GM12878 (cell line): ENCODE data around the gene AP4E1. TPM values are rescaled to one million over a fixed set of nuclear protein-coding genes. Genes with fewer than 3 reads are reported as not detected.

Experiments used
- BMI1 ChIP-seq: fragments of 450-650 bp; IDR thresholded peaks from 2 replicates; pipeline ENCODE4 v1.6.1; 2016; ENCODE audit warnings: mild to moderate bottlenecking, moderate library complexity, borderline replicate concordance
- BRCA1 ChIP-seq: IDR thresholded peaks from 2 replicates; pipeline ENCODE4 v1.6.1; 2011; ENCODE audit warnings: low read depth, low read length, improper control_type of control experiment
- EP300 ChIP-seq, 2 experiments: fragments of 150-350 bp in 1 of 2; IDR thresholded peaks; 2 replicates each; pipeline ENCODE4 v1.6.1; 2011 to 2012; ENCODE audit warnings: low read depth in 2 of 2, low read length in 2 of 2, borderline replicate concordance in 1 of 2, improper control_type of control experiment in 1 of 2, inconsistent platforms in 1 of 2; ENCODE audit not compliant: control insufficient read depth in 1 of 2
- GATAD2B ChIP-seq: fragments of 450-650 bp; conservative IDR thresholded peaks from 2 replicates; pipeline ENCODE4 v1.6.1; 2017; ENCODE audit warnings: low read depth, mild to moderate bottlenecking, moderate library complexity
- IKZF2 ChIP-seq, 2 experiments: fragments of 450-650 bp; IDR thresholded peaks; 2 replicates each; pipeline ENCODE4 v1.6.1; 2017; ENCODE audit warnings: mild to moderate bottlenecking in 2 of 2, moderate library complexity in 2 of 2
- NFXL1 ChIP-seq: fragments of 450-650 bp; IDR thresholded peaks from 2 replicates; pipeline ENCODE4 v1.6.1; 2017; ENCODE audit warnings: antibody characterized with exemption, mild to moderate bottlenecking, borderline replicate concordance
- POLR2AphosphoS2 ChIP-seq: IDR thresholded peaks from 2 replicates; pipeline ENCODE4 v1.6.1; 2011; ENCODE audit warnings: low read depth, mild to moderate bottlenecking, low read length, improper control_type of control experiment, moderate library complexity
- SMAD1 ChIP-seq: fragments of 450-650 bp; IDR thresholded peaks from 2 replicates; pipeline ENCODE4 v1.6.1; 2018; ENCODE audit warnings: mild to moderate bottlenecking, low read depth; ENCODE audit not compliant: partially characterized antibody
- STAT3 ChIP-seq: IDR thresholded peaks from 2 replicates; pipeline ENCODE4 v1.6.1; 2011; ENCODE audit warnings: low read depth, low read length, improper control_type of control experiment
- YBX1 ChIP-seq: fragments of 450-650 bp; IDR thresholded peaks from 2 replicates; pipeline ENCODE4 v1.6.1; 2016; ENCODE audit warnings: antibody characterized with exemption
- YY1 ChIP-seq: IDR thresholded peaks from 2 replicates; pipeline ENCODE4 v1.6.1; 2011; ENCODE audit warnings: low read depth, mild to moderate bottlenecking, low read length
- polyA plus RNA-seq, 11 experiments: library from polyadenylated mRNA; depleted of rRNA in 4 of 11; unstranded in 6 of 11; stranded (reverse) in 5 of 11; fragments of >200 nt; fragmentation: Nextera tagmentation in 4 of 11; fragmentation: Illumina TruSeq in 1 of 11; extraction: Ambion mirVana in 4 of 11; extraction: Trizol in 1 of 11; gene quantifications; 1 replicate in 1 of 11; 2 replicates in 10 of 11; pipeline versions ENCODE4 v1.2.1 to v1.2.3, GENCODE V29; 2011 to 2016; ENCODE audit warnings: inconsistent platforms in 2 of 11, missing spikeins in 2 of 11, low read depth in 1 of 11
- total RNA-seq, 4 experiments: library from RNA; depleted of rRNA in 3 of 4; stranded (reverse); fragments of >200 nt in 3 of 4; fragmentation: Illumina TruSeq in 1 of 4; extraction: Trizol in 1 of 4; gene quantifications; 2 replicates each; pipeline versions ENCODE4 v1.2.1 to v1.2.3, GENCODE V29; 2013 to 2021
- TF ChIP-seq, protein P1 (sequence below): fragments of 450-650 bp; formaldehyde crosslinking; IDR thresholded peaks from 2 replicates; pipeline ENCODE4 v1.5.0; 2022; ENCODE audit warnings: mild to moderate bottlenecking, missing genetic modification characterization
- TF ChIP-seq, protein P2 (sequence below), 3 experiments: IDR thresholded peaks in 2 of 3; conservative IDR thresholded peaks in 1 of 3; 2 replicates each; pipeline ENCODE4 v1.5.1; 2011; ENCODE audit warnings: low read depth in 3 of 3, low read length in 3 of 3, mild to moderate bottlenecking in 3 of 3, control low read depth in 2 of 3, moderate library complexity in 2 of 3, inconsistent platforms in 1 of 3, mixed read lengths in 1 of 3; ENCODE audit not compliant: control insufficient read depth in 2 of 3, insufficient read depth in 1 of 3; ENCODE audit errors: extremely low read depth in 1 of 3
- TF ChIP-seq, protein P3 (sequence below): fragments of 450-650 bp; formaldehyde crosslinking; IDR thresholded peaks from 2 replicates; pipeline ENCODE4 v1.4.0; 2020; ENCODE audit warnings: mild to moderate bottlenecking, moderate library complexity
- TF ChIP-seq, protein P4 (sequence below): fragments of 150-350 bp; IDR thresholded peaks from 2 replicates; pipeline ENCODE4 v1.6.1; 2016; ENCODE audit warnings: low read depth, low read length

AP4E1 gene
- total and polyA plus RNA-seq, 10 of the 15 experiments (the other 5 are each of a cell fraction or from before 2014, with no cell fraction given): 1.2 to 11.4 (median 6.7) TPM

DNA sequence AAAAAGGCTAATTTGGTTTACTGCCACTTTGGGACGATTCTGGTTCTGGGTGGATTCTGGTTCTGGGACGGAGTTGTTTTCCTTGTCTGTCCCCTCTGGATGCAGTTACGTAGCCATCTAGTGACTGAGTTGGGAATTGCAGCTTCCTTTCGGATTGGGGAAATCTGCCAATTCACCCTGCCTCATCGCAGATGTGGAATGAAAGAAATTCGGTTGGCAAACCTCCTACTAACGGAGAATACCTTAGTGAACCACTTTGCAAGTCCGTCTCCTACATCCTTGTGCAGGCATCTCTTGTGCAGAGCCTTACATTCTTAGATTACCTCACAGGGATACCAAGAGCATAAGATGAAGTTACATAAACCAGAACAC, 31.5 kb upstream of the AP4E1 start (continued):
- TF ChIP-seq, protein P1, sequence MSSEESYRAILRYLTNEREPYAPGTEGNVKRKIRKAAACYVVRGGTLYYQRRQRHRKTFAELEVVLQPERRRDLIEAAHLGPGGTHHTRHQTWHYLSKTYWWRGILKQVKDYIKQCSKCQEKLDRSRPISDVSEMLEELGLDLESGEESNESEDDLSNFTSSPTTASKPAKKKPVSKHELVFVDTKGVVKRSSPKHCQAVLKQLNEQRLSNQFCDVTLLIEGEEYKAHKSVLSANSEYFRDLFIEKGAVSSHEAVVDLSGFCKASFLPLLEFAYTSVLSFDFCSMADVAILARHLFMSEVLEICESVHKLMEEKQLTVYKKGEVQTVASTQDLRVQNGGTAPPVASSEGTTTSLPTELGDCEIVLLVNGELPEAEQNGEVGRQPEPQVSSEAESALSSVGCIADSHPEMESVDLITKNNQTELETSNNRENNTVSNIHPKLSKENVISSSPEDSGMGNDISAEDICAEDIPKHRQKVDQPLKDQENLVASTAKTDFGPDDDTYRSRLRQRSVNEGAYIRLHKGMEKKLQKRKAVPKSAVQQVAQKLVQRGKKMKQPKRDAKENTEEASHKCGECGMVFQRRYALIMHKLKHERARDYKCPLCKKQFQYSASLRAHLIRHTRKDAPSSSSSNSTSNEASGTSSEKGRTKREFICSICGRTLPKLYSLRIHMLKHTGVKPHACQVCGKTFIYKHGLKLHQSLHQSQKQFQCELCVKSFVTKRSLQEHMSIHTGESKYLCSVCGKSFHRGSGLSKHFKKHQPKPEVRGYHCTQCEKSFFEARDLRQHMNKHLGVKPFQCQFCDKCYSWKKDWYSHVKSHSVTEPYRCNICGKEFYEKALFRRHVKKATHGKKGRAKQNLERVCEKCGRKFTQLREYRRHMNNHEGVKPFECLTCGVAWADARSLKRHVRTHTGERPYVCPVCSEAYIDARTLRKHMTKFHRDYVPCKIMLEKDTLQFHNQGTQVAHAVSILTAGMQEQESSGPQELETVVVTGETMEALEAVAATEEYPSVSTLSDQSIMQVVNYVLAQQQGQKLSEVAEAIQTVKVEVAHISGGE: no peak
- TF ChIP-seq GATAD2B: no peak
- TF ChIP-seq, protein P2, sequence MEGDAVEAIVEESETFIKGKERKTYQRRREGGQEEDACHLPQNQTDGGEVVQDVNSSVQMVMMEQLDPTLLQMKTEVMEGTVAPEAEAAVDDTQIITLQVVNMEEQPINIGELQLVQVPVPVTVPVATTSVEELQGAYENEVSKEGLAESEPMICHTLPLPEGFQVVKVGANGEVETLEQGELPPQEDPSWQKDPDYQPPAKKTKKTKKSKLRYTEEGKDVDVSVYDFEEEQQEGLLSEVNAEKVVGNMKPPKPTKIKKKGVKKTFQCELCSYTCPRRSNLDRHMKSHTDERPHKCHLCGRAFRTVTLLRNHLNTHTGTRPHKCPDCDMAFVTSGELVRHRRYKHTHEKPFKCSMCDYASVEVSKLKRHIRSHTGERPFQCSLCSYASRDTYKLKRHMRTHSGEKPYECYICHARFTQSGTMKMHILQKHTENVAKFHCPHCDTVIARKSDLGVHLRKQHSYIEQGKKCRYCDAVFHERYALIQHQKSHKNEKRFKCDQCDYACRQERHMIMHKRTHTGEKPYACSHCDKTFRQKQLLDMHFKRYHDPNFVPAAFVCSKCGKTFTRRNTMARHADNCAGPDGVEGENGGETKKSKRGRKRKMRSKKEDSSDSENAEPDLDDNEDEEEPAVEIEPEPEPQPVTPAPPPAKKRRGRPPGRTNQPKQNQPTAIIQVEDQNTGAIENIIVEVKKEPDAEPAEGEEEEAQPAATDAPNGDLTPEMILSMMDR (IDR thresholded peaks at IDR 0.05 in 2 of 3, conservative IDR thresholded peaks at IDR 0.05 in 1 of 3; ENCODE audit: control insufficient read depth in 2 of 3, extremely low read depth in 1 of 3, insufficient read depth in 1 of 3, low read depth in 3 of 3, low read length in 3 of 3): peak; percentile 95 to 99 (median 96)
- TF ChIP-seq, protein P3, sequence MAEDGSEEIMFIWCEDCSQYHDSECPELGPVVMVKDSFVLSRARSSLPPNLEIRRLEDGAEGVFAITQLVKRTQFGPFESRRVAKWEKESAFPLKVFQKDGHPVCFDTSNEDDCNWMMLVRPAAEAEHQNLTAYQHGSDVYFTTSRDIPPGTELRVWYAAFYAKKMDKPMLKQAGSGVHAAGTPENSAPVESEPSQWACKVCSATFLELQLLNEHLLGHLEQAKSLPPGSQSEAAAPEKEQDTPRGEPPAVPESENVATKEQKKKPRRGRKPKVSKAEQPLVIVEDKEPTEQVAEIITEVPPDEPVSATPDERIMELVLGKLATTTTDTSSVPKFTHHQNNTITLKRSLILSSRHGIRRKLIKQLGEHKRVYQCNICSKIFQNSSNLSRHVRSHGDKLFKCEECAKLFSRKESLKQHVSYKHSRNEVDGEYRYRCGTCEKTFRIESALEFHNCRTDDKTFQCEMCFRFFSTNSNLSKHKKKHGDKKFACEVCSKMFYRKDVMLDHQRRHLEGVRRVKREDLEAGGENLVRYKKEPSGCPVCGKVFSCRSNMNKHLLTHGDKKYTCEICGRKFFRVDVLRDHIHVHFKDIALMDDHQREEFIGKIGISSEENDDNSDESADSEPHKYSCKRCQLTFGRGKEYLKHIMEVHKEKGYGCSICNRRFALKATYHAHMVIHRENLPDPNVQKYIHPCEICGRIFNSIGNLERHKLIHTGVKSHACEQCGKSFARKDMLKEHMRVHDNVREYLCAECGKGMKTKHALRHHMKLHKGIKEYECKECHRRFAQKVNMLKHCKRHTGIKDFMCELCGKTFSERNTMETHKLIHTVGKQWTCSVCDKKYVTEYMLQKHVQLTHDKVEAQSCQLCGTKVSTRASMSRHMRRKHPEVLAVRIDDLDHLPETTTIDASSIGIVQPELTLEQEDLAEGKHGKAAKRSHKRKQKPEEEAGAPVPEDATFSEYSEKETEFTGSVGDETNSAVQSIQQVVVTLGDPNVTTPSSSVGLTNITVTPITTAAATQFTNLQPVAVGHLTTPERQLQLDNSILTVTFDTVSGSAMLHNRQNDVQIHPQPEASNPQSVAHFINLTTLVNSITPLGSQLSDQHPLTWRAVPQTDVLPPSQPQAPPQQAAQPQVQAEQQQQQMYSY (CRISPR knock-in tag): no peak
- no peak for TF ChIP-seq BMI1
- TF ChIP-seq, protein P4, sequence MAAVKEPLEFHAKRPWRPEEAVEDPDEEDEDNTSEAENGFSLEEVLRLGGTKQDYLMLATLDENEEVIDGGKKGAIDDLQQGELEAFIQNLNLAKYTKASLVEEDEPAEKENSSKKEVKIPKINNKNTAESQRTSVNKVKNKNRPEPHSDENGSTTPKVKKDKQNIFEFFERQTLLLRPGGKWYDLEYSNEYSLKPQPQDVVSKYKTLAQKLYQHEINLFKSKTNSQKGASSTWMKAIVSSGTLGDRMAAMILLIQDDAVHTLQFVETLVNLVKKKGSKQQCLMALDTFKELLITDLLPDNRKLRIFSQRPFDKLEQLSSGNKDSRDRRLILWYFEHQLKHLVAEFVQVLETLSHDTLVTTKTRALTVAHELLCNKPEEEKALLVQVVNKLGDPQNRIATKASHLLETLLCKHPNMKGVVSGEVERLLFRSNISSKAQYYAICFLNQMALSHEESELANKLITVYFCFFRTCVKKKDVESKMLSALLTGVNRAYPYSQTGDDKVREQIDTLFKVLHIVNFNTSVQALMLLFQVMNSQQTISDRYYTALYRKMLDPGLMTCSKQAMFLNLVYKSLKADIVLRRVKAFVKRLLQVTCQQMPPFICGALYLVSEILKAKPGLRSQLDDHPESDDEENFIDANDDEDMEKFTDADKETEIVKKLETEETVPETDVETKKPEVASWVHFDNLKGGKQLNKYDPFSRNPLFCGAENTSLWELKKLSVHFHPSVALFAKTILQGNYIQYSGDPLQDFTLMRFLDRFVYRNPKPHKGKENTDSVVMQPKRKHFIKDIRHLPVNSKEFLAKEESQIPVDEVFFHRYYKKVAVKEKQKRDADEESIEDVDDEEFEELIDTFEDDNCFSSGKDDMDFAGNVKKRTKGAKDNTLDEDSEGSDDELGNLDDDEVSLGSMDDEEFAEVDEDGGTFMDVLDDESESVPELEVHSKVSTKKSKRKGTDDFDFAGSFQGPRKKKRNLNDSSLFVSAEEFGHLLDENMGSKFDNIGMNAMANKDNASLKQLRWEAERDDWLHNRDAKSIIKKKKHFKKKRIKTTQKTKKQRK: no peak
- no peak for TF ChIP-seq STAT3
- no peak for TF ChIP-seq NFXL1
- TF ChIP-seq BRCA1: no peak
- TF ChIP-seq YY1: peak; percentile 53; the same call in 1 of the 2 replicates
- TF ChIP-seq EP300 (IDR thresholded peaks at IDR 0.05; ENCODE audit: borderline replicate concordance in 1 of 2, control insufficient read depth in 1 of 2, low read depth in 2 of 2, low read length in 2 of 2): no peak
- no peak for TF ChIP-seq POLR2AphosphoS2
- no peak for TF ChIP-seq YBX1
- TF ChIP-seq SMAD1: no peak
- peak; percentile 64 to 71; a peak in 3 of 4 replicates for TF ChIP-seq IKZF2 (IDR thresholded peaks at IDR 0.05)
